Endothelial cell of umbilical vein (primary cell): ENCODE data around the gene AOC1. TPM values are rescaled to one million over a fixed set of nuclear protein-coding genes. Genes with fewer than 3 reads are reported as not detected.

Source experiments
- BruUV-seq: library from RNA; stranded (reverse); fragments of 400-500 nt; replicated peaks from 2 replicates; lab custom pipeline; 2021; lab: Mats Ljungman, UMichigan
- CTCF ChIA-PET: fragments of 300-600, 350-600 bp; sonication (Branson Sonifier 250); formaldehyde crosslinking; loops from one replicate; lab custom pipeline; 2021; ENCODE audit warnings: antibody characterized with exemption, inconsistent platforms; lab: Charles Lee
- POLR2A ChIA-PET: fragments of 300-600, 350-600 bp; sonication (Branson Sonifier 250); formaldehyde crosslinking; loops from one replicate; lab custom pipeline; 2021; ENCODE audit warnings: antibody characterized with exemption, inconsistent platforms; lab: Charles Lee
- DNase-seq: peaks from one replicate; pipeline ENCODE4 v3.0.0-alpha.2; 2011; ENCODE audit warnings: low read depth, low spot score
- FAIRE-seq: peaks from 2 replicates; lab custom pipeline; 2011; peaks lifted over from hg19 to GRCh38; lab: Jason Lieb, UNC
- H2AFZ ChIP-seq: 2 replicates; pipeline ENCODE4 v1.6.0; 2012; ENCODE audit warnings: low read depth, low read length, control low read depth, inconsistent platforms
- H3K27ac ChIP-seq: 2 replicates; pipeline ENCODE4 v1.5.1; 2011; ENCODE audit warnings: low read depth, mild to moderate bottlenecking, control low read depth, low read length, moderate library complexity; ENCODE audit not compliant: insufficient read depth
- H3K27me3 ChIP-seq, 2 experiments: 2 replicates each; pipeline versions ENCODE4 v1.6.0 to v1.6.1; 2011; ENCODE audit warnings: low read length in 2 of 2, mixed read lengths in 1 of 2; ENCODE audit not compliant: control insufficient read depth in 2 of 2, insufficient read depth in 2 of 2
- H3K36me3 ChIP-seq, 2 experiments: 2 replicates in 1 of 2; 3 replicates in 1 of 2; pipeline ENCODE4 v1.5.1; 2011; ENCODE audit warnings: low read length in 2 of 2, mild to moderate bottlenecking in 1 of 2, moderate library complexity in 1 of 2; ENCODE audit not compliant: control insufficient read depth in 2 of 2, insufficient read depth in 2 of 2; ENCODE audit errors: extremely low read depth in 1 of 2
- H3K4me1 ChIP-seq: 3 replicates; pipeline ENCODE4 v1.5.1; 2011; ENCODE audit warnings: mild to moderate bottlenecking, low read length; ENCODE audit not compliant: control insufficient read depth, insufficient read depth; ENCODE audit errors: extremely low read depth
- H3K4me2 ChIP-seq: 2 replicates; pipeline ENCODE4 v1.6.1; 2011; ENCODE audit warnings: low read length, control low read depth, mixed read lengths; ENCODE audit not compliant: insufficient read depth
- H3K4me3 ChIP-seq, 3 experiments: fragments of 200-600 bp in 1 of 3; sonication (generic), shearing (Covaris generic) in 1 of 3; replicated peaks in 1 of 3; 2 replicates each; pipeline ENCODE4 v1.5.1; 2011 to 2016; ENCODE audit warnings: control low read depth in 3 of 3, low read length in 3 of 3, mild to moderate bottlenecking in 2 of 3, inconsistent platforms in 1 of 3, low read depth in 1 of 3, moderate library complexity in 1 of 3; ENCODE audit not compliant: insufficient read depth in 1 of 3
- H3K79me2 ChIP-seq: 2 replicates; pipeline ENCODE4 v1.6.0; 2012; ENCODE audit warnings: low read length, inconsistent platforms; ENCODE audit not compliant: control insufficient read depth, insufficient read depth
- H3K9ac ChIP-seq: replicated peaks from 2 replicates; pipeline ENCODE3; 2011; ENCODE audit warnings: low read length, control low read depth; ENCODE audit not compliant: insufficient read depth; ENCODE audit errors: extremely low read depth
- H3K9me1 ChIP-seq: replicated peaks from 3 replicates; pipeline ENCODE4 v1.6.0; 2011; ENCODE audit warnings: mild to moderate bottlenecking, low read length; ENCODE audit not compliant: control insufficient read depth, insufficient read depth; ENCODE audit errors: extremely low read depth
- H3K9me3 ChIP-seq: replicated peaks from 2 replicates; pipeline ENCODE4 v1.5.1; 2012; ENCODE audit warnings: low read length, inconsistent platforms; ENCODE audit not compliant: control insufficient read depth, insufficient read depth
- H4K20me1 ChIP-seq: replicated peaks from 2 replicates; pipeline ENCODE3; 2011; ENCODE audit warnings: mild to moderate bottlenecking, low read length; ENCODE audit not compliant: control insufficient read depth, insufficient read depth; ENCODE audit errors: extremely low read depth
- EZH2 ChIP-seq: IDR thresholded peaks from 2 replicates; pipeline ENCODE4 v1.6.1; 2012; ENCODE audit warnings: borderline replicate concordance, low read depth, mild to moderate bottlenecking, moderate library complexity, low read length, inconsistent platforms; ENCODE audit not compliant: severe bottlenecking
- FOS ChIP-seq: IDR thresholded peaks from 2 replicates; pipeline ENCODE4 v1.6.1; 2011; ENCODE audit warnings: mild to moderate bottlenecking, low read length, moderate library complexity, borderline replicate concordance; ENCODE audit not compliant: insufficient read depth
- GATA2 ChIP-seq: IDR thresholded peaks from 2 replicates; pipeline ENCODE4 v1.7.0; 2011; ENCODE audit warnings: low read depth, mild to moderate bottlenecking, moderate library complexity, mixed read lengths, low read length; ENCODE audit not compliant: insufficient read length, insufficient read depth
- MAX ChIP-seq: IDR thresholded peaks from 2 replicates; pipeline ENCODE4 v1.6.1; 2011; ENCODE audit not compliant: insufficient read depth, insufficient read length
- MYC ChIP-seq: IDR thresholded peaks from one replicate; pipeline ENCODE4 v1.6.1; 2011; ENCODE audit warnings: mild to moderate bottlenecking, low read depth, low read length
- POLR2AphosphoS5 ChIP-seq: IDR thresholded peaks from 2 replicates; pipeline ENCODE4 v1.6.1; 2012; ENCODE audit warnings: low read depth, mild to moderate bottlenecking, control low read depth, low read length, moderate library complexity; ENCODE audit not compliant: insufficient read depth
- dilution Hi-C: fragments of 300-500 bp; cut with MboI; formaldehyde crosslinking; loops from one replicate; pipeline ENCODE4 v1.15.0; 2019; ENCODE audit warnings: low sequenced_read_pairs; ENCODE audit not compliant: extremely low pct_ligation_motif_present
- intact Hi-C: fragments of 100-400 bp; cut with micrococcal nuclease; formaldehyde crosslinking; loops from one replicate; pipeline ENCODE4 v1.10.0; 2022
- polyA plus RNA-seq, 4 experiments: library from polyadenylated mRNA; depleted of rRNA in 3 of 4; stranded (reverse) in 3 of 4; unstranded in 1 of 4; fragments of >200 nt; gene quantifications; 2 replicates each; pipeline versions ENCODE4 v1.2.1 to v1.2.3, GENCODE V29; 2011 to 2012; ENCODE audit warnings: missing spikeins in 1 of 4
- total RNA-seq: library from RNA; stranded (reverse); gene quantifications from 2 replicates; pipeline ENCODE4 v1.2.3, GENCODE V29; 2021
- TF ChIP-seq, protein P1 (sequence below), 2 donors: IDR thresholded peaks; 1 replicate in 1 of 2; 2 replicates in 1 of 2; pipeline ENCODE4 v1.5.1; 2011; ENCODE audit warnings: low read length in 2 of 2, mild to moderate bottlenecking in 2 of 2, moderate library complexity in 2 of 2, control low read depth in 1 of 2, inconsistent platforms in 1 of 2, low read depth in 1 of 2; ENCODE audit not compliant: insufficient read depth in 1 of 2; ENCODE audit errors: extremely low read depth in 1 of 2

Gene AOC1
- total and polyA plus RNA-seq, 2 donors (not counting 3 experiments of a cell fraction or from before 2014, with no cell fraction given) = not detected

DNA sequence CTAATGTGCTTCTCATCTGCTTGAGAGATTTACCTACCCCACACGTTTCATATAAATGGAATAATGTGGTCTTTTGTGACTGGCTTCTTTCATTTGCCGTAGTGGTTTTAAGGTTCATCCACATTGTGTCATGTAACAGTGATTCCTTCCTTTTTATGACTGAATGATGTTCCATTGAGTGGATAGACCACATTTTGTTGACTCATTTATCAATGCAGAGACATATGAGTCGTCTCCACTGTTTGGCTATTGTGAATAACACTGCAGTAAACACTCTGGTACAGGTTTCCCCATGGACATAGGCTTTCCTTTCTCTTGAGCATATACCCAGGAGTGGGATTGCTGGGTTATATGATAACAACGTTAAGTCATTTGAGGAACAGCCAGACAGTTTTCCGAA is 2.0 kb upstream of the AOC1 start:
- CTCF ChIA-PET = interaction anchor here (1.3 kb wide), 1 partner anchor 16 kb away, joined by 3 read pairs; no protein-coding TSS in a partner anchor
- FAIRE-seq = no peak
- POLR2A ChIA-PET = no interaction called here

More for the DNA sequence above, 2.0 kb upstream of the AOC1 start:
- H3K27me3 ChIP-seq = peaks cover 0 to 17% of the 10 kb centered on the region in 2 experiments
- DNase-seq = no peak
- TF ChIP-seq, protein P1, sequence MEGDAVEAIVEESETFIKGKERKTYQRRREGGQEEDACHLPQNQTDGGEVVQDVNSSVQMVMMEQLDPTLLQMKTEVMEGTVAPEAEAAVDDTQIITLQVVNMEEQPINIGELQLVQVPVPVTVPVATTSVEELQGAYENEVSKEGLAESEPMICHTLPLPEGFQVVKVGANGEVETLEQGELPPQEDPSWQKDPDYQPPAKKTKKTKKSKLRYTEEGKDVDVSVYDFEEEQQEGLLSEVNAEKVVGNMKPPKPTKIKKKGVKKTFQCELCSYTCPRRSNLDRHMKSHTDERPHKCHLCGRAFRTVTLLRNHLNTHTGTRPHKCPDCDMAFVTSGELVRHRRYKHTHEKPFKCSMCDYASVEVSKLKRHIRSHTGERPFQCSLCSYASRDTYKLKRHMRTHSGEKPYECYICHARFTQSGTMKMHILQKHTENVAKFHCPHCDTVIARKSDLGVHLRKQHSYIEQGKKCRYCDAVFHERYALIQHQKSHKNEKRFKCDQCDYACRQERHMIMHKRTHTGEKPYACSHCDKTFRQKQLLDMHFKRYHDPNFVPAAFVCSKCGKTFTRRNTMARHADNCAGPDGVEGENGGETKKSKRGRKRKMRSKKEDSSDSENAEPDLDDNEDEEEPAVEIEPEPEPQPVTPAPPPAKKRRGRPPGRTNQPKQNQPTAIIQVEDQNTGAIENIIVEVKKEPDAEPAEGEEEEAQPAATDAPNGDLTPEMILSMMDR (IDR thresholded peaks at IDR 0.05; ENCODE audit: extremely low read depth in 1 of 2, insufficient read depth in 1 of 2, low read depth in 1 of 2, low read length in 2 of 2) = no peak
- TF ChIP-seq GATA2 = no peak
- TF ChIP-seq MYC = no peak
- TF ChIP-seq FOS = no peak
- TF ChIP-seq MAX = no peak
- TF ChIP-seq EZH2 = no peak
- TF ChIP-seq POLR2AphosphoS5 = no peak
- H3K9ac ChIP-seq = no peak overlapping the region
- H3K27ac ChIP-seq = no peak overlapping the region
- H3K4me2 ChIP-seq = no peak overlapping the region
- H3K79me2 ChIP-seq = no peaks in the 10 kb centered on the region
- BruUV-seq = no TSS peak
- H3K4me3 ChIP-seq = no peak overlapping the region
- H2AFZ ChIP-seq = no peak overlapping the region
- no peaks in the 10 kb centered on the region for H3K9me3 ChIP-seq
- intact Hi-C loops (no loop called here), dilution Hi-C loops (no loop called here)
- no peaks in the 10 kb centered on the region for H3K36me3 ChIP-seq
- H3K9me1 ChIP-seq = no peaks in the 10 kb centered on the region
- H3K4me1 ChIP-seq = no peaks in the 10 kb centered on the region
- no peaks in the 10 kb centered on the region for H4K20me1 ChIP-seq
